DOHH2 (cell line): Measurements from ENCODE around the gene CLRN3.

Experiments used
- EZH2phosphoT487 ChIP-seq: fragments of 200-600 bp; sonication (generic); IDR thresholded peaks from 2 replicates; pipeline ENCODE4 v1.6.1; 2017; ENCODE audit warnings: borderline replicate concordance, mild to moderate bottlenecking, antibody characterized with exemption, low read length, moderate library complexity, mixed read lengths
- TF ChIP-seq, protein P1 (sequence below): fragments of 200-600 bp; sonication (generic); IDR thresholded peaks from one replicate; pipeline ENCODE4 v1.5.1; 2014; ENCODE audit warnings: antibody characterized with exemption, mild to moderate bottlenecking, low read depth, low read length; ENCODE audit not compliant: poor library complexity, severe bottlenecking

DNA sequence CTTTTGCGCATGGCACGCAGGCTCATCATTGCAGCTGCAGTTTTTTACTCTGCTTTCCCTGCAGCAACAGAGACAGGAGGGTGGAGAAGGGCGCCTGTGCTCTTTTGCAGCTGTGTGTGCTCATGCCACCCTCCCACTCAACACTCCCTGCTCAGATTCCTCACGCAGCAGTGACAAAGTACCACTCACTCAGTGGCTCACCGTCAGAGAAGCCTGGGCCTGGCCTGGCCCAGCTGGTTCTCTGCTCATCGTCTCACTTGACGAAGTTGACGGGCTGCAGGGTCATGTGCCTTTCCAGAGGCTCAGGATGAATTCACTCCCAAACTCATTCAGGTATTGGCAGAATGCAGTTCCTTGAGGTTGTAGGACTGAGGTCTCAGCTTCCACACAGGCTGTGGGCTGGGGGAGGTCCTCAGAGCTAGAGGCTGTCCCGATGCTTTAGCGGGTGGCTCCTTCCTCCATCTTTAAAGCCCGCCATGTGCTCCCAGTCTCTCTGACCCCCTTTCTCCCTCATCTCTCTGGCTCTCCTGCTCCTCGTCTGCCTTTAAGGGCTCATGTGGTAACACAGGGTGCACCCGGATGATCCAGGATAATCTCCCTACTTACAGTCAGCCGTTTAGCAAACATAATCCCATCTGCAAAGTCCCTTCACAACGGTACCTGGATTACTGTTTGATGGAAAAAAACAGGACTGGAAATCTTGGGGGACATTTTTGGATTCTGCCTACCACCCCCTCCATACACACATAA lies 40.0 kb upstream of the CLRN3 start:
- TF ChIP-seq, protein P1, sequence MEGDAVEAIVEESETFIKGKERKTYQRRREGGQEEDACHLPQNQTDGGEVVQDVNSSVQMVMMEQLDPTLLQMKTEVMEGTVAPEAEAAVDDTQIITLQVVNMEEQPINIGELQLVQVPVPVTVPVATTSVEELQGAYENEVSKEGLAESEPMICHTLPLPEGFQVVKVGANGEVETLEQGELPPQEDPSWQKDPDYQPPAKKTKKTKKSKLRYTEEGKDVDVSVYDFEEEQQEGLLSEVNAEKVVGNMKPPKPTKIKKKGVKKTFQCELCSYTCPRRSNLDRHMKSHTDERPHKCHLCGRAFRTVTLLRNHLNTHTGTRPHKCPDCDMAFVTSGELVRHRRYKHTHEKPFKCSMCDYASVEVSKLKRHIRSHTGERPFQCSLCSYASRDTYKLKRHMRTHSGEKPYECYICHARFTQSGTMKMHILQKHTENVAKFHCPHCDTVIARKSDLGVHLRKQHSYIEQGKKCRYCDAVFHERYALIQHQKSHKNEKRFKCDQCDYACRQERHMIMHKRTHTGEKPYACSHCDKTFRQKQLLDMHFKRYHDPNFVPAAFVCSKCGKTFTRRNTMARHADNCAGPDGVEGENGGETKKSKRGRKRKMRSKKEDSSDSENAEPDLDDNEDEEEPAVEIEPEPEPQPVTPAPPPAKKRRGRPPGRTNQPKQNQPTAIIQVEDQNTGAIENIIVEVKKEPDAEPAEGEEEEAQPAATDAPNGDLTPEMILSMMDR, result no peak
- TF ChIP-seq EZH2phosphoT487, result no peak
